HepG2 (cell line): ENCODE results near the gene LIF.

ENCODE experiments used
- CTCF ChIP-seq: sonication (generic); formaldehyde crosslinking; IDR thresholded peaks from 2 replicates; pipeline ENCODE4 v1.5.0; 2020; ENCODE audit warnings: mild to moderate bottlenecking, missing genetic modification reagents, moderate library complexity
- ELF4 ChIP-seq: sonication (generic); formaldehyde crosslinking; IDR thresholded peaks from 2 replicates; pipeline ENCODE4 v1.5.0; 2020; ENCODE audit warnings: missing genetic modification reagents, mild to moderate bottlenecking, moderate library complexity, borderline replicate concordance
- EP300 ChIP-seq, 3 experiments: sonication (generic) in 1 of 3; formaldehyde crosslinking in 1 of 3; IDR thresholded peaks; 2 replicates each; pipeline versions ENCODE4 v1.5.1 to v1.6.1; 2011 to 2020; ENCODE audit warnings: low read depth in 2 of 3, low read length in 2 of 3, borderline replicate concordance in 1 of 3, improper control_type of control experiment in 1 of 3, mild to moderate bottlenecking in 1 of 3, missing genetic modification reagents in 1 of 3, moderate library complexity in 1 of 3
- GABPA ChIP-seq, 2 experiments: IDR thresholded peaks; 2 replicates each; pipeline ENCODE4 v1.6.1; 2011 to 2016; ENCODE audit warnings: low read depth in 2 of 2, low read length in 1 of 2, missing biosample characterization in 1 of 2, missing genetic modification characterization in 1 of 2
- HDAC6 ChIP-seq: fragments of 200-600 bp; sonication (generic); IDR thresholded peaks from 2 replicates; pipeline ENCODE4 v1.7.0; 2017; ENCODE audit warnings: mild to moderate bottlenecking, antibody characterized with exemption, low read length, low read depth
- JUND ChIP-seq: sonication (generic); formaldehyde crosslinking; IDR thresholded peaks from 2 replicates; pipeline ENCODE4 v1.8.0; 2022; ENCODE audit warnings: mild to moderate bottlenecking, missing genetic modification reagents
- MAX ChIP-seq: IDR thresholded peaks from 2 replicates; pipeline ENCODE4 v1.6.1; 2012; ENCODE audit warnings: inconsistent platforms
- MED1 ChIP-seq: sonication (generic); formaldehyde crosslinking; IDR thresholded peaks from 2 replicates; pipeline ENCODE4 v1.4.0; 2020; ENCODE audit warnings: missing genetic modification reagents
- NKX3-1 ChIP-seq: sonication (generic); formaldehyde crosslinking; IDR thresholded peaks from 2 replicates; pipeline ENCODE4 v1.5.0; 2020; ENCODE audit warnings: missing genetic modification reagents
- SP1 ChIP-seq, 2 experiments: fragments of 450-650 bp in 1 of 2; sonication (generic) in 1 of 2; formaldehyde crosslinking in 1 of 2; IDR thresholded peaks; 2 replicates each; pipeline versions ENCODE4 v1.4.0 to v1.6.1; 2016 to 2020; ENCODE audit warnings: missing genetic modification reagents in 1 of 2
- ZNF121 ChIP-seq: sonication (generic); formaldehyde crosslinking; IDR thresholded peaks from 2 replicates; pipeline ENCODE4 v1.5.0; 2020; ENCODE audit warnings: mild to moderate bottlenecking, missing genetic modification reagents

GRCh38 chr22:30282616-30283046 is 36.1 kb upstream of the LIF start:
- TF ChIP-seq SP1 (IDR thresholded peaks at IDR 0.05) (no peak), SP1 (CRISPR knock-in tag; IDR thresholded peaks at IDR 0.05) (no peak), GABPA (IDR thresholded peaks at IDR 0.05; ENCODE audit: low read depth, low read length) (no peak), GABPA (CRISPR knock-in tag; IDR thresholded peaks at IDR 0.05; ENCODE audit: low read depth) (no peak), EP300 (IDR thresholded peaks at IDR 0.05; ENCODE audit: low read depth in 2 of 2, low read length in 2 of 2) (no peak), EP300 (CRISPR knock-in tag; IDR thresholded peaks at IDR 0.05; ENCODE audit: borderline replicate concordance) (no peak), JUND (CRISPR knock-in tag) (no peak), HDAC6 (no peak), CTCF (CRISPR knock-in tag) (no peak), ZNF121 (CRISPR knock-in tag) (no peak), MED1 (no peak), ELF4 (CRISPR knock-in tag) (no peak), MAX (no peak), NKX3-1 (no peak)
